ENCODE measurements around the gene CFAP20DC.
"Not testable (repeated sequence)": the region's sequence is repeated elsewhere in the genome, so short reads cannot be mapped to it uniquely, and the experiment has no call there.

Gene CFAP20DC

GRCh38 chr3:59049671-59050331, at the start of gene CFAP20DC:
Gene CFAP20DC, minus strand, starts transcription at chr3:59050025. Its CDS starts 394 bp downstream, at chr3:59049631.
- DNase-seq: peak in 54 of 56 donors; percentile 23 to 90 (median 70)

- not testable (repeated sequence) for DNase-seq
These were observed 48.7 kb upstream of the CFAP20DC start for GRCh38 chr3:59098516-59098915.

GRCh38 chr3:59094446-59094845, 44.6 kb upstream of the CFAP20DC start:
- no peak for DNase-seq

- no peak for DNase-seq
These were observed 43.7 kb upstream of the CFAP20DC start for GRCh38 chr3:59093521-59093920.

GRCh38 chr3:59088761-59089160, 38.9 kb upstream of the CFAP20DC start:
- DNase-seq: no peak

GRCh38 chr3:59085976-59086375, 36.2 kb upstream of the CFAP20DC start:
- DNase-seq: no peak

- no peak for DNase-seq
These were observed 34.8 kb upstream of the CFAP20DC start for GRCh38 chr3:59084583-59084982.

GRCh38 chr3:59082106-59082505, 32.3 kb upstream of the CFAP20DC start:
- no peak for DNase-seq

- DNase-seq: no peak
These were observed 31.2 kb upstream of the CFAP20DC start for GRCh38 chr3:59081071-59081470.

GRCh38 chr3:59079962-59080361, 30.1 kb upstream of the CFAP20DC start:
- no peak for DNase-seq

GRCh38 chr3:59074764-59075163, 24.9 kb upstream of the CFAP20DC start:
- DNase-seq: no peak

- no peak for DNase-seq
These were observed 22.9 kb upstream of the CFAP20DC start for GRCh38 chr3:59072681-59073080.

GRCh38 chr3:59069838-59070237, 20.0 kb upstream of the CFAP20DC start:
- DNase-seq: no peak

GRCh38 chr3:59065240-59065639, 15.4 kb upstream of the CFAP20DC start:
- no peak for DNase-seq

GRCh38 chr3:59064728-59065127, 14.9 kb upstream of the CFAP20DC start:
- no peak for DNase-seq

- DNase-seq: no peak
These were observed 14.5 kb upstream of the CFAP20DC start for GRCh38 chr3:59064276-59064675.

- no peak for DNase-seq
These were observed 6.9 kb upstream of the CFAP20DC start for GRCh38 chr3:59056706-59057105.

- DNase-seq: no peak
These were observed 3.1 kb upstream of the CFAP20DC start for GRCh38 chr3:59052803-59053411.

- not testable (repeated sequence) for DNase-seq
These were observed 1.1 kb upstream of the CFAP20DC start for GRCh38 chr3:59050811-59051414.

GRCh38 chr3:59046839-59047238, 3.0 kb downstream of the CFAP20DC start:
- no peak for DNase-seq

- peak in 2 of 56 donors; percentile 6 for DNase-seq
These were observed 6.4 kb downstream of the CFAP20DC start for GRCh38 chr3:59043391-59043790.

- no peak for DNase-seq
These were observed 8.9 kb downstream of the CFAP20DC start for GRCh38 chr3:59040902-59041301.

GRCh38 chr3:59027607-59028006, 22.2 kb downstream of the CFAP20DC start:
- no peak for DNase-seq
